ENCODE results near the gene RPS6KA2. TPM values are rescaled to one million over a fixed set of nuclear protein-coding genes. Genes with fewer than 3 reads are reported as not detected.

The RPS6KA2 gene
- total RNA-seq, 3 donors from 2014 or later, result 2.8 to 6.2 (median 6.0) TPM

GRCh38 chr6:166515072-166515810 lies 111.8 kb downstream of the RPS6KA2 start:
- peak; percentile 50 for DNase-seq
- no peaks in the 10 kb centered on the region for H3K27me3 Mint-ChIP-seq (ENCODE audit: low read depth)
- no peak overlapping the region for H3K4me3 Mint-ChIP-seq
- H3K4me1 Mint-ChIP-seq (ENCODE audit: low read depth), result peaks cover 13% of the 10 kb centered on the region
- peak; percentile 95 to 96 for ATAC-seq
- no peaks in the 10 kb centered on the region for H3K9me3 Mint-ChIP-seq
- peaks cover 3% of the 10 kb centered on the region for H3K36me3 Mint-ChIP-seq (ENCODE audit: insufficient read depth)

DNA sequence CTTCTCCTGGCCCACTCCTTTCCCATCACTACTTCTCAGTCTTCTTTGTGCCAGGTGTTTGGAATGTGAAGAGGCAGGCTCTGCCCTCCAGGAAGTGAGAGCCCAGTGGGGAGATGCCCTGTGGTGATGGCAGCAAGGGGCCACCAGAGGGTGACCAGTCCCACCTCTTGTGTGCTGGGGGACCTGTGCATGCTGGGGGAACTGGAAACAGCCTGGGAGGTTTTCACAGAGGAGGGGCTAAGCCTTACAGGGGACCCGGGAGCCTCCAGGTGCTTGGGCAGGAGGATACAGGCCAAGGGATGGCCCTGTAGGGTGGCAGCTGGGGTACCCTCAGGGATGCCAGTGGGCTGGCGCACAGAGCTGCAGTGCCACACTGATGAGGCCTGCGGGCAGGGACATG lies 112.9 kb downstream of the RPS6KA2 start:
- H3K9me3 Mint-ChIP-seq, result no peaks in the 10 kb centered on the region

DNA sequence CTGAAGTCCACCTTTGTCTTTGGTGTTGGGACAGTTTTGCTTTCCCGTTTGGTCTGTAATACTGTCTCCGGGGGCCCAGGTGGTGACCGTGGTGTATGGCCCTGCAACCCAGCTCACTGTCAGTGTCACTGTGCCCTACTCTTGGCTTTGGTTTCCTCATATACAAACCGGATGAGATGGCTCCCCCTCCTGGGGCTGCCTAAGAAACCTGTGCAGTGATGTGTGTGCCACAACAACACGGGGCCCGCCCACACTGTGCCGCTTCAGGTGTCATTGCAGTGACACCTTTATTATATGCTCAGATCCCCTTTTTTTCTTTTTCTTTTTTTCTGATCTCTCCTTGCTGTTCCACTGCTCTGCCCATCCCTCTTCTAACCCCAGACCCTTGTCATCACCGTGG lies 114.5 kb downstream of the RPS6KA2 start:
- no peaks in the 10 kb centered on the region for H3K9me3 Mint-ChIP-seq
- peaks cover 13% of the 10 kb centered on the region for H3K4me1 Mint-ChIP-seq (ENCODE audit: low read depth)
- no peak overlapping the region for H3K4me3 Mint-ChIP-seq
- DNase-seq (peak; percentile 41), ATAC-seq (peak in 1 of 2 donors; percentile 57)
- H3K36me3 Mint-ChIP-seq (ENCODE audit: insufficient read depth), result peaks cover 3% of the 10 kb centered on the region
- H3K27me3 Mint-ChIP-seq (ENCODE audit: low read depth), result no peaks in the 10 kb centered on the region

More for the DNA sequence above, 112.9 kb downstream of the RPS6KA2 start:
- Mint-ChIP-seq H3K27me3 (ENCODE audit: low read depth) (no peaks in the 10 kb centered on the region), H3K4me1 (ENCODE audit: low read depth) (peaks cover 13% of the 10 kb centered on the region), H3K36me3 (ENCODE audit: insufficient read depth) (peaks cover 3% of the 10 kb centered on the region), H3K4me3 (no peak overlapping the region)
- no peak for DNase-seq
- no peak for ATAC-seq

DNA sequence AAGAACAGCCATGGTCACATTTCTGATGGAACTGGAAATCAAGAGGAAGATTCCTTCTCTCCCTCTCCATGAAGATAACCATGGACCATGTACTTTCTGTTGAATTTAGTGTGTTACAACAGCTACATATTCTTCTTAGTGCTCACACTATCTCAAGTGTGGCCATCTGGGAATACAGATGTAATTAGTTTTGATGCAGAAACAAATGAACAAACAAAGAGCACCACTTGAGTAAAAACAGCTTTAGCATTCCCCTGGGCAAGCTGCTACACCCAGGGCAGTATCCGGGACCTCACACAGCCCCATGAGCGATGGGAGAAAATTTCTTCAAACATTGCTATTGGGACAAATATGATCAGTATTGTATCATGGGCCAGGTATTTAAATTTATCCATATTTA lies 115.7 kb downstream of the RPS6KA2 start:
- DNase-seq, result no peak
- Mint-ChIP-seq H3K36me3 (ENCODE audit: insufficient read depth) (peaks cover 3% of the 10 kb centered on the region), H3K4me1 (ENCODE audit: low read depth) (peaks cover 13% of the 10 kb centered on the region), H3K9me3 (no peaks in the 10 kb centered on the region), H3K27me3 (ENCODE audit: low read depth) (no peaks in the 10 kb centered on the region), H3K4me3 (no peak overlapping the region)
- ATAC-seq, result no peak

GRCh38 chr6:166509193-166509592 lies 117.9 kb downstream of the RPS6KA2 start:
- no peak overlapping the region for H3K4me3 Mint-ChIP-seq
- H3K9me3 Mint-ChIP-seq, result no peaks in the 10 kb centered on the region
- no peaks in the 10 kb centered on the region for H3K27me3 Mint-ChIP-seq (ENCODE audit: low read depth)
- DNase-seq, result no peak
- peaks cover 6% of the 10 kb centered on the region for H3K4me1 Mint-ChIP-seq (ENCODE audit: low read depth)
- no peaks in the 10 kb centered on the region for H3K36me3 Mint-ChIP-seq (ENCODE audit: insufficient read depth)
- ATAC-seq, result no peak

GRCh38 chr6:166508726-166509125 lies 118.3 kb downstream of the RPS6KA2 start:
- Mint-ChIP-seq H3K36me3 (ENCODE audit: insufficient read depth) (peaks cover 3% of the 10 kb centered on the region), H3K4me1 (ENCODE audit: low read depth) (peaks cover 6% of the 10 kb centered on the region), H3K27me3 (ENCODE audit: low read depth) (no peaks in the 10 kb centered on the region), H3K4me3 (no peak overlapping the region), H3K9me3 (no peaks in the 10 kb centered on the region)
- ATAC-seq, result no peak
- no peak for DNase-seq

DNA sequence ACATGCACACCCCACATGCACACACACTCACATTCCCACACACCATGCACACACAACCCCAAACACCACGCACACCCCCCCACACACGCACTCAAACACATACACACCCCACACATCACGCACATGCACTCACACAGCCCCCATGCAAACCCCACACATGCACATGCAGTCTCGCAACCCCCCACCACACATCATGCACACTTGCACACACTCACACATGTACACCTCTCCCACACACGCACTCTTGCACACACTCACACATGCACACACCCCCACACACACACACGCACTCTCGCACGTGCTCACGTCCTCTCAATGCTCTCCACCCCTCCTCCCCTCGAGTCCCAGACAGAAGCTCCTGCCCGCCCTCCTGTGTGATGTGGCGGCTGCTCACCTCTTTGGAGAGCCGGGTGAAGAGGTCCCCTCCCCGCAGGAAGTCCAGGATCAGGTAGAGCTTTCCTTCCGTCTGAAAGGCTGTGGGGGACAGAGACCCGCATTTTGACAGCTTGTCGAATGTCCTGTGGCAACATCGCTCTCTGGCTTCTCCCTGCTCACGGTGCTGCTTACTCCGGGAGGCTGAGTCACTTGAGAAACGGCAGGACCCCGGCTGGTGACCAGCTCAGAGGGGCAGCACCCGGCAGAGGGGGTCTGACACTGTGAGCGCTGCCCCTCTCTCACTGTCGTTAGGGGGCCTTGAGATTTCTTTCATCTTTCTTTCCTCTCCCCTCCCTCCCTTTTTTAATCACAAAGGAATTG lies 119.1 kb downstream of the RPS6KA2 start:
- DNase-seq (no peak), ATAC-seq (no peak)
- H3K36me3 Mint-ChIP-seq (ENCODE audit: insufficient read depth), result peaks cover 3% of the 10 kb centered on the region
- no peak overlapping the region for H3K4me3 Mint-ChIP-seq
- H3K9me3 Mint-ChIP-seq, result no peaks in the 10 kb centered on the region
- no peaks in the 10 kb centered on the region for H3K27me3 Mint-ChIP-seq (ENCODE audit: low read depth)
- H3K4me1 Mint-ChIP-seq (ENCODE audit: low read depth), result peaks cover 6% of the 10 kb centered on the region

DNA sequence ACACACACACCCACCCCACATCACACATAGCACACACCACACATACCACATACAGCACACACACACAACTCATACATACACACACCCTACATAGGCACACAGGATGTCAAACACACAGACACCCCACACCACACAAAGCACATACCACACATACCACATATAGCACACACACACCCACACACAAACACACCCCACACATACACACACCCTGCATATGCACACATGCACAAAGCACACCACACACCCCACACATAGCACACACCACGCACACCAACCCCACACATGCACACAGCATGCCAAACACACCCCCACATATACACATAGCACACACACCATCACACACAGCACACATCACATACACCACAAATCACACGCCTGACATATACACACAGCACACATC lies 119.7 kb downstream of the RPS6KA2 start:
- no peaks in the 10 kb centered on the region for H3K27me3 Mint-ChIP-seq (ENCODE audit: low read depth)
- ATAC-seq, result no peak
- H3K36me3 Mint-ChIP-seq (ENCODE audit: insufficient read depth), result peaks cover 3% of the 10 kb centered on the region

GRCh38 chr6:166505133-166505905 lies 121.7 kb downstream of the RPS6KA2 start:
- no peak overlapping the region for H3K4me3 Mint-ChIP-seq
- no peaks in the 10 kb centered on the region for H3K27me3 Mint-ChIP-seq (ENCODE audit: low read depth)
- H3K4me1 Mint-ChIP-seq (ENCODE audit: low read depth), result no peaks in the 10 kb centered on the region
- no peak for ATAC-seq
- DNase-seq, result no peak
- no peaks in the 10 kb centered on the region for H3K9me3 Mint-ChIP-seq
- peaks cover 3% of the 10 kb centered on the region for H3K36me3 Mint-ChIP-seq (ENCODE audit: insufficient read depth)

More for the DNA sequence above, 119.7 kb downstream of the RPS6KA2 start:
- no peak for DNase-seq
- Mint-ChIP-seq H3K4me1 (ENCODE audit: low read depth) (peaks cover under 1% of the 10 kb centered on the region), H3K9me3 (no peaks in the 10 kb centered on the region), H3K4me3 (no peak overlapping the region)

DNA sequence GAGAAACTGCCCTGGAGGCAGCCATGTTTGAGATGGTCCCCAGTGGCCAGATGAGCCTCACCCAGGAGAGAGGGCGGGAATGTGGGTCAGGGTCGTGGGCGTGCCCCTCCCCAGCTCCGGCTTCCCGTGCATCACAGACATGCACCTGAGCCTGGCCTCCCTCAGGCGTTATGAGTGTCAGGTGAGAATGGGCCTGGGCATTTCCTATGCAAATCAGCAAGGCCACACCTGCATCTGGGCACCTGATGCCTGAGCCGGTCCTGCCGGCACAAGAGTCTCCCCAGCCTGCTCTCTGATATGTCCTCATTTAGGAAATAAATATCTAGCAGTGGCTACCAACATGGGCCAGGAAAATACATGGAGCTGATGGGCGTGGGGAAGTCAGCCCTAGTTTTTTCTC lies 123.0 kb downstream of the RPS6KA2 start:
- Mint-ChIP-seq H3K4me3 (no peak overlapping the region), H3K4me1 (ENCODE audit: low read depth) (peaks cover 3% of the 10 kb centered on the region), H3K36me3 (ENCODE audit: insufficient read depth) (peaks cover 6% of the 10 kb centered on the region), H3K27me3 (ENCODE audit: low read depth) (no peaks in the 10 kb centered on the region), H3K9me3 (no peaks in the 10 kb centered on the region)
- ATAC-seq (no peak), DNase-seq (no peak)

DNA sequence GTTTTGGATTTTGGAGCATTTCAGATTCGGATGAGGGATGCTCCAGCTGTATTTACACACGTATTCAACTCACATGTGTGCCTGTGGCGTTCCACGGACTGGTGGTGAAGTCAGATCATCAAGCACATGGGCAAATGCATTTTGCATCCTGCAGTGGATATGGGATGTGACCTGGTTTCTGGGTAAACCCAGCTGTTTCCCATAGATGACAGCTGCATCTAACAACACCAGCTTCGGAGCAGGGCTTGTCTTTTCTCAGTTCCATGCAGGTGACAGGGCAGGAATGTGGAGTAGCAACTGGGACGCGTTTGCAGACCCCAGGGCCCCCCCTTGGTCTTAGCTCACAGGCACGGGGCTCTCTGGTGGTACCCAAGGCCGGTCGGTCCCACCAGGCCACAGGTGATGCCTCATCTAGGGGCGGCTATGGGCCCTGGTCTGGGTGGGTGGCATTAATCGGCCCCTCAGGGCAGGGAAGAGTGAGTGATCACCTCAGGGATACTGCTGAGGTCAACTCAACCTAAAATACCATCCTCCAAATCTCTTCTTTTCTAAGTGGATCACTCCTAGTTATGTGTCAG lies 123.8 kb downstream of the RPS6KA2 start:
- Mint-ChIP-seq H3K4me3 (no peak overlapping the region), H3K36me3 (ENCODE audit: insufficient read depth) (peaks cover 6% of the 10 kb centered on the region), H3K4me1 (ENCODE audit: low read depth) (peaks cover 3% of the 10 kb centered on the region), H3K9me3 (no peaks in the 10 kb centered on the region), H3K27me3 (ENCODE audit: low read depth) (no peaks in the 10 kb centered on the region)
- ATAC-seq (no peak), DNase-seq (no peak)

- peaks cover 6% of the 10 kb centered on the region for H3K36me3 Mint-ChIP-seq (ENCODE audit: insufficient read depth)
- H3K9me3 Mint-ChIP-seq, result no peaks in the 10 kb centered on the region
- H3K27me3 Mint-ChIP-seq (ENCODE audit: low read depth), result no peaks in the 10 kb centered on the region
- ATAC-seq (no peak), DNase-seq (no peak)
- H3K4me3 Mint-ChIP-seq, result no peak overlapping the region
- peaks cover 3% of the 10 kb centered on the region for H3K4me1 Mint-ChIP-seq (ENCODE audit: low read depth)
These were observed 124.6 kb downstream of the RPS6KA2 start for GRCh38 chr6:166502453-166502852.

DNA sequence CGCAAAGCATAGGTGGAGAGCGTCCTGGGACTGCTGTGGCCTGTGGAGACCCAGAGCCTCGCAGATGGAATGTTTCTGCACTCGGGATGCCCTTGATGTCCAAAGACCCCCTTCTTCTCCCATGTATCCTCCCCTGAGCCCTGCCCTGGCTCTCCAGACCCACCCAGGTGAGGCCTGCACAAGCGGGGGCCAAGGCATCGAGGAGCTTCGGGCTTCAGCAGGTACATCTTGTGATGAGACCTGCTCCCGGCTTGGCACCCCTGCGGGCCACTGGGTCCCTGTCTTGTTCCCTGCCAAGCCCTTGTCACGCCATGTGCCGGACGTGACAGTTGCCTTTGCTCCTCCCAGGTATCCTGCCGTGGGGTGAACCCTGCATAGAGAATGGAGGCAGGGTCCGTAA lies 125.8 kb downstream of the RPS6KA2 start:
- peaks cover 6% of the 10 kb centered on the region for H3K36me3 Mint-ChIP-seq (ENCODE audit: insufficient read depth)
- H3K4me1 Mint-ChIP-seq (ENCODE audit: low read depth), result peaks cover 3% of the 10 kb centered on the region
- DNase-seq (no peak), ATAC-seq (no peak)
- H3K4me3 Mint-ChIP-seq, result no peak overlapping the region
- no peaks in the 10 kb centered on the region for H3K9me3 Mint-ChIP-seq
- H3K27me3 Mint-ChIP-seq (ENCODE audit: low read depth), result no peaks in the 10 kb centered on the region

GRCh38 chr6:166500246-166500645 lies 126.8 kb downstream of the RPS6KA2 start:
- no peaks in the 10 kb centered on the region for H3K27me3 Mint-ChIP-seq (ENCODE audit: low read depth)
- H3K36me3 Mint-ChIP-seq (ENCODE audit: insufficient read depth), result peaks cover 6% of the 10 kb centered on the region
- ATAC-seq (no peak), DNase-seq (no peak)
- no peak overlapping the region for H3K4me3 Mint-ChIP-seq
- H3K4me1 Mint-ChIP-seq (ENCODE audit: low read depth), result peaks cover 5% of the 10 kb centered on the region
- H3K9me3 Mint-ChIP-seq, result no peaks in the 10 kb centered on the region

Measured in activated T-cell treated with anti-CD3 and anti-CD28 coated beads, Interleukin-2, amount 50 U/mL, for 4 hours (primary cell).